ENCODE data around the gene EXOSC10. TPM values are rescaled to one million over a fixed set of nuclear protein-coding genes. Genes with fewer than 3 reads are reported as not detected.

Gene EXOSC10
- total RNA-seq, 1 experiment from 2014 or later = 72.0 TPM

- Histone ChIP-seq H3K9me2 (replicated peaks; ENCODE audit: insufficient read depth, low read length) (no peaks in the 10 kb centered on the region), H4K20me1 (ENCODE audit: insufficient read depth, low read depth, low read length) (no peaks in the 10 kb centered on the region), H3K27me3 (ENCODE audit: low read length) (no peaks in the 10 kb centered on the region), H3K9ac (ENCODE audit: low read length) (no peak overlapping the region), H3K27ac (ENCODE audit: low read length) (no peak overlapping the region), H3K4me3 (ENCODE audit: low read length) (no peak overlapping the region), H3K4me2 (ENCODE audit: low read depth, low read length, poor library complexity, severe bottlenecking) (no peak overlapping the region), H2AFZ (ENCODE audit: low read length) (no peak overlapping the region), H3K36me3 (ENCODE audit: insufficient read depth, low read length) (peaks cover 26% of the 10 kb centered on the region; the same call in 1 of the 2 replicates), H3K79me2 (ENCODE audit: low read length) (no peaks in the 10 kb centered on the region), H3K9me3 (ENCODE audit: low read length) (no peaks in the 10 kb centered on the region), H3K4me1 (ENCODE audit: low read length) (no peaks in the 10 kb centered on the region)
- DNase-seq = no peak
Observed at GRCh38 chr1:11138952-11139351, 39.3 kb upstream of the EXOSC10 start.

GRCh38 chr1:11138029-11138428 lies 38.4 kb upstream of the EXOSC10 start:
- Histone ChIP-seq H3K27me3 (ENCODE audit: low read length) (no peaks in the 10 kb centered on the region), H3K9me2 (replicated peaks; ENCODE audit: insufficient read depth, low read length) (no peaks in the 10 kb centered on the region), H3K4me1 (ENCODE audit: low read length) (no peaks in the 10 kb centered on the region), H3K4me3 (ENCODE audit: low read length) (no peak overlapping the region), H3K4me2 (ENCODE audit: low read depth, low read length, poor library complexity, severe bottlenecking) (no peak overlapping the region), H3K36me3 (ENCODE audit: insufficient read depth, low read length) (peaks cover 30% of the 10 kb centered on the region; the same call in 1 of the 2 replicates), H3K9me3 (ENCODE audit: low read length) (no peaks in the 10 kb centered on the region), H3K27ac (ENCODE audit: low read length) (no peak overlapping the region), H3K9ac (ENCODE audit: low read length) (no peak overlapping the region), H2AFZ (ENCODE audit: low read length) (no peak overlapping the region), H3K79me2 (ENCODE audit: low read length) (no peaks in the 10 kb centered on the region), H4K20me1 (ENCODE audit: insufficient read depth, low read depth, low read length) (no peaks in the 10 kb centered on the region)
- no peak for DNase-seq

- DNase-seq = no peak
- Histone ChIP-seq H3K9me3 (ENCODE audit: low read length) (no peaks in the 10 kb centered on the region), H3K79me2 (ENCODE audit: low read length) (no peaks in the 10 kb centered on the region), H2AFZ (ENCODE audit: low read length) (no peak overlapping the region), H3K9me2 (replicated peaks; ENCODE audit: insufficient read depth, low read length) (no peaks in the 10 kb centered on the region), H4K20me1 (ENCODE audit: insufficient read depth, low read depth, low read length) (no peaks in the 10 kb centered on the region), H3K4me1 (ENCODE audit: low read length) (no peaks in the 10 kb centered on the region), H3K9ac (ENCODE audit: low read length) (no peak overlapping the region), H3K27ac (ENCODE audit: low read length) (no peak overlapping the region), H3K36me3 (ENCODE audit: insufficient read depth, low read length) (peaks cover 24% of the 10 kb centered on the region; the same call in 1 of the 2 replicates), H3K4me3 (ENCODE audit: low read length) (no peak overlapping the region), H3K4me2 (ENCODE audit: low read depth, low read length, poor library complexity, severe bottlenecking) (no peak overlapping the region), H3K27me3 (ENCODE audit: low read length) (no peaks in the 10 kb centered on the region)
Observed at GRCh38 chr1:11134898-11135266, 35.2 kb upstream of the EXOSC10 start.

- Histone ChIP-seq H3K9me2 (replicated peaks; ENCODE audit: insufficient read depth, low read length) (no peaks in the 10 kb centered on the region), H3K27ac (ENCODE audit: low read length) (no peak overlapping the region), H2AFZ (ENCODE audit: low read length) (no peak overlapping the region), H4K20me1 (ENCODE audit: insufficient read depth, low read depth, low read length) (no peaks in the 10 kb centered on the region), H3K4me3 (ENCODE audit: low read length) (no peak overlapping the region), H3K79me2 (ENCODE audit: low read length) (no peaks in the 10 kb centered on the region), H3K4me1 (ENCODE audit: low read length) (no peaks in the 10 kb centered on the region), H3K36me3 (ENCODE audit: insufficient read depth, low read length) (peaks cover 24% of the 10 kb centered on the region; the same call in 1 of the 2 replicates), H3K27me3 (ENCODE audit: low read length) (no peaks in the 10 kb centered on the region), H3K4me2 (ENCODE audit: low read depth, low read length, poor library complexity, severe bottlenecking) (no peak overlapping the region), H3K9me3 (ENCODE audit: low read length) (no peaks in the 10 kb centered on the region), H3K9ac (ENCODE audit: low read length) (no peak overlapping the region)
- no peak for DNase-seq
Observed at GRCh38 chr1:11134251-11134897, 34.7 kb upstream of the EXOSC10 start.

GRCh38 chr1:11132563-11133293 lies 33.1 kb upstream of the EXOSC10 start:
- H3K4me2 ChIP-seq (ENCODE audit: low read depth, low read length, poor library complexity, severe bottlenecking) = no peak overlapping the region
- no peak overlapping the region for H3K4me3 ChIP-seq (ENCODE audit: low read length)
- no peaks in the 10 kb centered on the region for H3K79me2 ChIP-seq (ENCODE audit: low read length)
- H3K9me2 ChIP-seq (replicated peaks; ENCODE audit: insufficient read depth, low read length) = no peaks in the 10 kb centered on the region
- no peaks in the 10 kb centered on the region for H3K4me1 ChIP-seq (ENCODE audit: low read length)
- H3K36me3 ChIP-seq (ENCODE audit: insufficient read depth, low read length) = peaks cover 18% of the 10 kb centered on the region; the same call in 1 of the 2 replicates
- H3K27me3 ChIP-seq (ENCODE audit: low read length) = no peaks in the 10 kb centered on the region
- no peak overlapping the region for H2AFZ ChIP-seq (ENCODE audit: low read length)
- H3K27ac ChIP-seq (ENCODE audit: low read length) = no peak overlapping the region
- no peaks in the 10 kb centered on the region for H3K9me3 ChIP-seq (ENCODE audit: low read length)
- H3K9ac ChIP-seq (ENCODE audit: low read length) = no peak overlapping the region
- no peak for DNase-seq
- no peaks in the 10 kb centered on the region for H4K20me1 ChIP-seq (ENCODE audit: insufficient read depth, low read depth, low read length)

- Histone ChIP-seq H3K9ac (ENCODE audit: low read length) (no peak overlapping the region), H3K4me2 (ENCODE audit: low read depth, low read length, poor library complexity, severe bottlenecking) (no peak overlapping the region), H2AFZ (ENCODE audit: low read length) (no peak overlapping the region), H3K9me2 (replicated peaks; ENCODE audit: insufficient read depth, low read length) (no peaks in the 10 kb centered on the region), H3K4me3 (ENCODE audit: low read length) (no peak overlapping the region), H3K36me3 (ENCODE audit: insufficient read depth, low read length) (peaks cover 21% of the 10 kb centered on the region; the same call in 1 of the 2 replicates), H3K79me2 (ENCODE audit: low read length) (no peaks in the 10 kb centered on the region), H3K27me3 (ENCODE audit: low read length) (no peaks in the 10 kb centered on the region), H3K27ac (ENCODE audit: low read length) (no peak overlapping the region), H3K9me3 (ENCODE audit: low read length) (no peaks in the 10 kb centered on the region), H3K4me1 (ENCODE audit: low read length) (no peaks in the 10 kb centered on the region), H4K20me1 (ENCODE audit: insufficient read depth, low read depth, low read length) (no peaks in the 10 kb centered on the region)
- no peak for DNase-seq
Observed at GRCh38 chr1:11131816-11132215, 32.1 kb upstream of the EXOSC10 start.

GRCh38 chr1:11130406-11130805 lies 30.7 kb upstream of the EXOSC10 start:
- Histone ChIP-seq H3K4me1 (ENCODE audit: low read length) (no peaks in the 10 kb centered on the region), H3K9me3 (ENCODE audit: low read length) (no peaks in the 10 kb centered on the region)

GRCh38 chr1:11129649-11130390 lies 30.2 kb upstream of the EXOSC10 start:
- peaks cover 28% of the 10 kb centered on the region; the same call in 1 of the 2 replicates for H3K36me3 ChIP-seq (ENCODE audit: insufficient read depth, low read length)
- H3K27me3 ChIP-seq (ENCODE audit: low read length) = no peaks in the 10 kb centered on the region
- no peaks in the 10 kb centered on the region for H3K9me3 ChIP-seq (ENCODE audit: low read length)
- H3K79me2 ChIP-seq (ENCODE audit: low read length) = no peaks in the 10 kb centered on the region
- no peak overlapping the region for H2AFZ ChIP-seq (ENCODE audit: low read length)
- no peaks in the 10 kb centered on the region for H3K4me1 ChIP-seq (ENCODE audit: low read length)
- H3K9me2 ChIP-seq (replicated peaks; ENCODE audit: insufficient read depth, low read length) = no peaks in the 10 kb centered on the region
- no peak overlapping the region for H3K27ac ChIP-seq (ENCODE audit: low read length)
- no peak overlapping the region for H3K4me2 ChIP-seq (ENCODE audit: low read depth, low read length, poor library complexity, severe bottlenecking)
- no peak for DNase-seq
- H3K4me3 ChIP-seq (ENCODE audit: low read length) = no peak overlapping the region
- no peak overlapping the region for H3K9ac ChIP-seq (ENCODE audit: low read length)
- no peaks in the 10 kb centered on the region for H4K20me1 ChIP-seq (ENCODE audit: insufficient read depth, low read depth, low read length)

More at GRCh38 chr1:11130406-11130805, 30.7 kb upstream of the EXOSC10 start:
- Histone ChIP-seq H3K4me2 (ENCODE audit: low read depth, low read length, poor library complexity, severe bottlenecking) (no peak overlapping the region), H4K20me1 (ENCODE audit: insufficient read depth, low read depth, low read length) (no peaks in the 10 kb centered on the region), H3K36me3 (ENCODE audit: insufficient read depth, low read length) (peaks cover 23% of the 10 kb centered on the region; the same call in 1 of the 2 replicates), H3K27me3 (ENCODE audit: low read length) (no peaks in the 10 kb centered on the region), H3K4me3 (ENCODE audit: low read length) (no peak overlapping the region), H3K27ac (ENCODE audit: low read length) (no peak overlapping the region), H3K79me2 (ENCODE audit: low read length) (no peaks in the 10 kb centered on the region), H3K9ac (ENCODE audit: low read length) (no peak overlapping the region), H2AFZ (ENCODE audit: low read length) (no peak overlapping the region), H3K9me2 (replicated peaks; ENCODE audit: insufficient read depth, low read length) (no peaks in the 10 kb centered on the region)
- DNase-seq = no peak

Data from Karpas-422 (cell line).